NCI-H2227 (cell line): Measurements from ENCODE around the gene DDAH2.

Source experiments
- DNase-seq: peaks from one replicate; lab custom pipeline; 2025; ENCODE audit not compliant: unreplicated experiment; lab: John Stamatoyannopoulos, UW

DDAH2 gene

DNA sequence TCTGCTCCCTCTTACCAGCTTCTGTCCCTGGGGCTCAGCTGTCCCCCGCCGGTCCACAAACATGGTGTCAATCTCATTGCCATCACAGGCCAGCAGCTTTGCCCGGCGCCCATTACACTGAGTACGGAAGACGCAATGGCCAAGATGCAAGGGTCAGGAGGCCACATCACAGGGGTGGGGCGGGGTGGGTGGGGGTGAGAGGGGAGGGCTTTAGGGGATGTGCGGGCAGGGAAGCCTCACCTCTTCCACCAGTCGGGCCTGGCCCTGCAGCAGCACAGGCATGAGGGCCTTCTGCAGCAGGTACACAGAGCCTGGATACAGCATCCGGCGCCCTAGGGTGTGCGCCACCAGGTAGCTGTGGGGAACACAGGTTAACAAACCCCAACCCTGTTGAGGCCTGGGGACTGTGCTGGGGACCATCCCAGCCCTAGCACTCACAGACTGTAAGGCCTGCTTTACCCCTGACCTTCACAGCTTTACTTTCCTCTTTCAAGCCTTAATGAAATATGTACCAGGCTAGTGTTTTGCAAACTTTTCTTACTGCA lies 37.5 kb downstream of the DDAH2 start:
- no peak for DNase-seq

DNA sequence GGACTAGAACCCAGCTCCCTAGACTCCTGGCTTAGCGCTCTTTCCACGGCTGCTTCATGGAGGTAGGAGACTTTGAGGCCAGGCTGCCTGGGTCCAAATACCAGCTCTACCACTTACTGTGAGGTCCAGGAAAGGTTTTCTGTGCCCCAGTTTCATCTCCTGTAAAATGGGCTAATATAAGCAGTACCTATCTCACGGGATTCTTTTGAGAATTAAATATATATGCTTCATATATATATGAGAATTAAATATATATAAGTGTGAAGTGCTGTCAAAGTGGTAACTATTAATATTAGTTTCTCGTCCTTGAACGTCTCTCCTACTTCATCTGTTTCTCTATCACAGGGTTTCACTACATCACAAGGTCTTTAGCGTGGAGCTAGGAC lies 38.0 kb downstream of the DDAH2 start:
- DNase-seq = no peak

DNA sequence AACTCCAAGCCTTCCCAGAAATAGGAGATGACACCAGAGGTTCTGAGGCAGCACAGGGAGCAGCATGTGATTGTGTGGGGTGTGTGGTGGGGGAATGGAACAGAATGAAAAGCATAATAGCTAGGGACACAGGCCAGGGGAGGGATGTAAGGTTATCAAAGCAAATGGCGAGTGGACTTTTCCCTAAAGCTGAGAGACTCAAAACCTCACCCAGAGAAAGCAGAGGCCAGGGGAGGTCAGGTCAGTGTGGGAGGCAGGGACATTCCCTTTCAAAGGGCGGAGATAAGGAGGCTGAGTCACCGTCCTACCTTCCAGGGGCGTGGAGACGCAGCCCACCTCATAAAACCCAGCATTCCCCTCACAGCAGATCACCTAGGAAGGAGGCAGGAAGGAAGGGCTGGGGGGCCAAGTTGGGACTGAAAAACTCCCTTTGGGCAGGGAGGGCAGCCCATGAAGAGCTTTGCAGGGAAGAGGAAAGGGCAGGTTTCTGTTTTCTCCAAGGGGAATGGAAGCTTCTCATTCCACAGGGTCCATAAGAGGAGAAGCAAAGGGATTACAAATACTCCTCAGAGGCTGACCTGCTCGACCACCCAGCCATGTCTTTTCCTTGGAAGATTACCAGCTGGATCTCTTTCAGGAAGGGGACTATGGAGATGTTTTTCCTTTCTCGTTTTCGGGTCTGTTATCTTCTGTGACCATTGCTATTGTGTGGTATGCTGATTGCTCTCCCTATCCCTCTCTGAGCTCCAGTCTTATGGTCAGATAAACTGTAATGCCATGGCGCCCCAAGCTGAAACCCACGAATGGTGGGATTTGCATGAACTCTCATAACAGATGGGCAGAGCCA lies 38.6 kb downstream of the DDAH2 start:
- no peak for DNase-seq

DNA sequence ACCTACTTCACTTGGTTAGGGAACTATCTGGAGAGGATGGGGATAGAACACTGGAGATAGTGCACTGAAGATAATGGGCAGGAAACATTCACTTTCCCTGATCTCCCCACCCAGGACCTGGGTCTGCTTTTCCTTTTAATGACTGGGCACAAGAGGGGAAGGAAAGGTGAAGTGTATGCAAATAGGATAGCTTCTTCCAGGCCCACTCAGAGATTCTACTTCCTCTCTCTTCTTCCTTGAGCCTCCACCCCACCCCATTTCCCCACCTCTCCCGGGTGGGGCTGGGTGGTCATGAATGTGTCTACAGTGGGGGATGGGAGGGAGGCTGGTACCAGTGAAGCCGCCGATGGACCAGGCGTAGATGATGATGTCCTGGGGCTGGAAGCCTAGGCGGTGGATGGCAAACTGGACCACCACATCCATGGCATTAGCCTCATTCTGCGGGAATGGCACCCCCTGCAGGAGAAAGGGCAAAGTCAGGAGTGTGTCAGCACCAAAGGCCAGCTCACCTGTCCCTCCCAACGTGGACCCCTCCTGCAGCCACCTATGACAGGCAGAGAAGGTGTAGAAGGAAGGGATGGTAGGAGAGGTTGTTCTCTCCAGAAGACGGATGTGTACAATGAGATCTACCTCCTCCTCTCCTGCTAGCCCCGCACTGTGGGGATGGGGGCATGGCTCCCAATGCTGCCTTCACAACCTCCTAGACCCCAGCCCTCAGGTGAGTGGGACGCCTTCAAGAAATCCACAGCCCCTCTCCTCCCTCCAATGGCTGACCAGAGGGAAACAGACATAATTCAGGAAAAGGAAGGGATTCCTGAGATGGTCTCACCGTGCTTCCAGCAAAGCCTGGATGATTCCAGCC lies 39.6 kb downstream of the DDAH2 start:
- no peak for DNase-seq

DNA sequence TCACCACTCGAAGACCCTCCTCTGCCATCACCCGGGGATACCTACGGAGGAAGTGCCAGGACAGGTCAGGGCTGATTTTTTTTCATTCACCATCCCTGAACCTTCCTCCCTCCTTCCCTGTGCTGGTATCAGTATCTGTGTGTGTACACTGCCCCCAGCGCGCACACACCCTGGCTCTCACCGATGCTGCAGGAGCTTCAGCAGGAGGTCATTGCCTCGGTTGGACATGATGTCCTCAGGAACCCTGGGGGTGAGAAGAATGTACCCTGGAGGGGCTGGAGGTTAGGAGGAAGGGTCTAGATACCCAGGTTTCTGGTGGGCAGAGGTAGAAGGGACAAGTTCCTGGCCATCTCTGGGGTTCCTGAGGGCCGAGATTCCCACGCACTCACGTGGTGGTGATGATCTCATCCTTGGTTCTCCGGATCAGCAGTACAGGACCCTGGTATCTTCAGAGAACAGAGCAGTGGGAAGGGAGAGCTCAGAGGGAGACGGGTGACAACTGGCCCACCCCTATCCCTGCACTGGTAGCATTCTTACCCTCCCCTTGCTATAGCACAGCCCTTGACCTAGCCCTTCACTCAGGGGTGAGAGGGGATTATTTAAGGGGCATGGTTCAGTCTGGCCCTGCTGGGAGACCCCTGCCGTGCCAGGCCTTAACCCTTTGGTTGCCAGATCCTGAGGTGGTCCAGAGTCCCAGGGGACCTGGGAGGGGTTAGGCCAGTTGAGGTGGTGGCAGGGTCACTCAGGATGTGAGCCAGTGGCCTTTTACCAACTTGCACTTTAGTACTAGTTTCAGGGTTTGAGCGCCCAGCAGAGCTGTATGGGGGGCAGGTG lies 41.0 kb downstream of the DDAH2 start:
- DNase-seq = no peak

DNA sequence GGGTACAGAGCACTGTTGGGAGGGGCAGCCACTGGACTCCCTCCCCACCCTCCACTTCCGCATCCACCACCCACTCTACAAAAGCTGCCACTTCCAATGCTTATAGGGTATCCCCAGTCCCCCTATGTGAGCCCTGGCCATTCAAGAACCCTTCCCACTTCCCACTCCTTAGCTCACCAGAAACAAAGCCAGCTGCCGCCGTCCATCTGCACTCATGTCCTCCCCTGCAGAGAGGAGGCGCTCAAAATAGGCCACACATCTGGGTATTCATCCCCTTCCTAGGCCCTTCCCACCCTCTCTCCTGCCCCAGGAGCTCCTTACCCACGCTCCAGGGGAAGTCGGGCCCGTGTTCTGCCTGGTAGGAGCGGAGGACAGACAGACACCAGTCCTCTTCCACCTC lies 41.8 kb downstream of the DDAH2 start:
- DNase-seq = no peak

DNA sequence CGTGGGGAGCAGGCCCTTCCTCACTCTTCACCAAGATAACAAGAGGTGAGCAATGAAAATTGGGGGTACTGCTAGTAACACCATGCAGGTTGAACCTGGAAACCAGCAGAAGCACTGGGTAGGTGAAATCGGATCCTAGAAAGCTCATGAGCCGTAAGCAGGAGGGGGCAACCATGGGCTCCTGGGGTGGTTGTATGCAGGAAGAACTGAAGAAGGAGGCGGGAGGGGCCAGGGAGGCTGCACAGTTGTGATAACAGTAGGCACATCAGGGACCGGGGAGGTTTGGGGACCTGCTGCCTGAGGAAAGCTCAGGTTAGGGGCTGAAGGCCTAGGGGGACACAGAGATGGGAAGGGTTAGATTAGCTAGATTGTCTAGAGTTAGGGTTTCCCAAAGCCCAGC lies 42.6 kb downstream of the DDAH2 start:
- no peak for DNase-seq

DNA sequence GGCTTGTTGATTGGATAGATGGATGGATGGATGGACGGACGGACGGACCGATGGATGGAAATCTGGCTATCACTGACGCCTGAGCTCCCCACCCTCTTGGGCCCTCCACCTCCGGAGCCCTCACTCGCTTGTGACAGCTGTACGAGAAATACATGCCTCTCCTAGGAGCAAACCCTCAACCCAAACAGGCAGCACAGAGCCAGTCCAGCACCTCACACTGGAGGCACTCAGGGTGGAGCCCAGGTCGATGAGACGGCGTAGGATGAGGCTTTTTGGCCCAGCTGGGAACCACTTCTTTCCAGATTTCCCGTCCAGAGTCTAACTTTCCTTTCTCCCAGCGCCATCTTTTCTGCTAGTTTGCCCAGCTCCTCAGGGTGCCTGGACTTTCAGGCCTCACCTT lies 45.5 kb downstream of the DDAH2 start:
- DNase-seq = peak; percentile 45

DNA sequence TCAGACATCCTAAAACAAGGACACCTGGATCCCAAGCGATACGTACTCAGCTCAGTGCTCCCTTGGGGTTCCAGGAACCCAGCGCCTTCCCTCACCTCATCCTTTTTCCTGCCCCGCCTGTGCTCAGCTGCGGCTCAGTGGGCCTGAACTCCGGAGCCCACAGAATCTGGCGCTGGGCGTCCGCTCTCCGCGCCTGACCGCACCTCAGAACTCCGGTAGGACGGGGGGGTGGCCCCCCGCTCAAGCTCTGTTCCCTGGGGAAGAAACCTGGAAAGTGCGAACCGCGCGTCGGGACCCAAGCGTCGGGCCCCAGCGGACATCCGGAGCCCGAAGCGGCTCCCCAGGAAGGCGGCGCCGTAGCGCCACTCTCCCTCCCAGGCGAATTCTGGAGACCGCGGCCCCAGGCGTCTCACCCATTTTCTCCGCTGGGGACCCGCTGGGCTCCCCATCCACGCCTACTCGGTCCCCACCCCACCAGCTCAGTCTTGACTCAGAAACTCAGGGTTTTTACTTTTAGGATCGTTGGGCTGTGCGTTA lies 47.9 kb downstream of the DDAH2 start:
- peak; percentile 61 for DNase-seq

DNA sequence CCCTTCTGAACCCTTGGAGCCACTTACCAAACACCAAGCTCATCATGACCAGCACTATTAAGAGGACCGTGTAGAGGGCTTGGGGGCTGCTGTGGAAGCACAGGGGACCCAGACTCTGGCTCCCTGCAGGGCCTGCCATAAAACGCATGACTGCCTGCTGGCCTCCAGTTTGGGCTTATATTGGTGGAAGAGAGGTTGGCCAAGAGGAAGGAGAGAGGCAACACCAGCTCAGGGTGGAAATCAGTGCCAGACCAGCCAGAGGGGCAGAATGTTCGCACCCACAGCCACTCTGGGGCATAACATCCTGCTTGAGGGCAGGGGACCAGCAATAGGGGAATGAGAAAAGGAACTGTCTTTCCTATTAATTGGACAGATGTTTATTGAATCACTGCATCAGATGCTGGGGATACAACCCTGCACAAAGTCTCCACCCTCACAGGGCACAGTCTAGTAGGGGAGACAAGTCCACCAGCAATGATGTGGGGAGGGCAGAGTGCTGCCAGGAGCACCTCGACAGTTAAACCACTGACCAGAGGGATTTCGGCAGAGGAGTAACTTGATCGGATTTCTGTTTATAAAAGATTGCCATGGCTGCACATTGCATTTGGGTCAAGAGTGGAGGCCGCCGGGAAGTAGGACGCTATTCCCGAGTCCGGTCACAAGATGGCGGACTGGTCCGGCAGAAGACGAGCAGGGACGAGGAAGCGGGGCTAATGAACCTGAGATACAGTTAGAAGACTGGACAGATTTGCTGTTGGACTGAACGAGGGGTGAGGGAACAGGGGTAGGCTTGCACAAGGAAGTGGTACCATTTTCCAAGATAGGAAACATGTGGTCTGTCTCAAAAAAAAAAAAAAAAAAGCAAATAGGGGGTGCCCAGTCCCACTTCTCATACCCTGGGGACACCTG lies 48.6 kb downstream of the DDAH2 start, which contains the start of gene LY6G5C:
Gene LY6G5C (minus strand): TSS at position 842 of the 909 bp plus-strand sequence. CDS start 694 bp downstream, at position 148.
- DNase-seq = peak; percentile 83

DNA sequence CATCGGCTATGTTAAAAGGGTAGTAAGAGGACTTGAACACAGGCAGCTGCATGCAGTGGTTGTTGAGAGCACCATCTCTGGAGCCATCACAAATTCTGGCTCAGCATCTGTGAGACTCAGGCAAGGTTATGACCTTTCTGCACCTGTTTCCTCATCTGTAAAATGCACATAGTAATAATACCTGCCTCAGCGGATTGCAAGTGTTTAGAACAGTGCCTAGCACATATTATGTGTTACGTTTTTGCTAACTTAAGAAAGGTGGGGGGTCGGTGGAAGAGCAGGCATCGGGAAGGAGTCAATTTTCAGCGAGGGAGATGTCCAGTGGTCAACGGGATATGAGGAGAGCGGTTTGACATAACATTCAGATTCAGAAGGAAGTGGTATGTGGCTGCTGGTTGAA lies 51.1 kb downstream of the DDAH2 start:
- no peak for DNase-seq
